Measurements from ENCODE around the gene MYLK2.

DNA sequence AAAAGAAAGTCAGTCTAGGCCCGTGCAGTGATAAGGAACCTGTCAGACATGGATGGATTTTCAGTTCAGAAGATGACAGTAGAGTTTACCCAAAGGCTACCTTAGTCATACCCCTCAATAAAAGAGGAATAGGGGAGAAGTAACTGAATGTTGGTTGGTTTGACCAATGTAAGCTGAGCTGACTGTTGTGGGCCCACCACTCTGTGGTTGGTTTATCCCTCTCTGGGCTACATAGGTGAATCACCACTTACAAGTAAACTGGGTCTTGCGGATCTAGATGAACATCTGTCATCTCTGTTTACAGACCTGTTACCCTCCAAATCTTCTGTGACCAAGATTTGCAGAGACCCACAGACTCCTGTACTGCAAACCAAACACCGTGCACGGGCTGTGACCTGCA is 37.2 kb upstream of the MYLK2 start:
- TF ChIP-seq, protein P1, sequence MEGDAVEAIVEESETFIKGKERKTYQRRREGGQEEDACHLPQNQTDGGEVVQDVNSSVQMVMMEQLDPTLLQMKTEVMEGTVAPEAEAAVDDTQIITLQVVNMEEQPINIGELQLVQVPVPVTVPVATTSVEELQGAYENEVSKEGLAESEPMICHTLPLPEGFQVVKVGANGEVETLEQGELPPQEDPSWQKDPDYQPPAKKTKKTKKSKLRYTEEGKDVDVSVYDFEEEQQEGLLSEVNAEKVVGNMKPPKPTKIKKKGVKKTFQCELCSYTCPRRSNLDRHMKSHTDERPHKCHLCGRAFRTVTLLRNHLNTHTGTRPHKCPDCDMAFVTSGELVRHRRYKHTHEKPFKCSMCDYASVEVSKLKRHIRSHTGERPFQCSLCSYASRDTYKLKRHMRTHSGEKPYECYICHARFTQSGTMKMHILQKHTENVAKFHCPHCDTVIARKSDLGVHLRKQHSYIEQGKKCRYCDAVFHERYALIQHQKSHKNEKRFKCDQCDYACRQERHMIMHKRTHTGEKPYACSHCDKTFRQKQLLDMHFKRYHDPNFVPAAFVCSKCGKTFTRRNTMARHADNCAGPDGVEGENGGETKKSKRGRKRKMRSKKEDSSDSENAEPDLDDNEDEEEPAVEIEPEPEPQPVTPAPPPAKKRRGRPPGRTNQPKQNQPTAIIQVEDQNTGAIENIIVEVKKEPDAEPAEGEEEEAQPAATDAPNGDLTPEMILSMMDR (IDR thresholded peaks at IDR 0.05; ENCODE audit: low read depth, low read length), result no peak
- TF ChIP-seq EZH2phosphoT487 (IDR thresholded peaks at IDR 0.05; ENCODE audit: low read depth), result no peak
